ENCODE measurements around the gene LCE1F.

The LCE1F gene

GRCh38 chr1:152756872-152757271, 18.1 kb upstream of the LCE1F start:
- no peak for TF ChIP-seq CTCF (IDR thresholded peaks at IDR 0.05; ENCODE audit: low read length, missing control alignments)
- no peak for DNase-seq (ENCODE audit: low read depth)
- H3K4me3 ChIP-seq (replicated peaks; ENCODE audit: low read depth, low read length) = no peak overlapping the region

- H3K4me3 ChIP-seq (replicated peaks; ENCODE audit: low read depth, low read length) = no peak within 1 kb of the TSS
- TF ChIP-seq CTCF (IDR thresholded peaks at IDR 0.05; ENCODE audit: low read length, missing control alignments) = no peak
- DNase-seq (ENCODE audit: low read depth) = no peak
Measured at GRCh38 chr1:152757747-152758146, 17.2 kb upstream of the LCE1F start, which contains the start of gene KPRP. KPRP (plus strand) TSS chr1:152758025; CDS start chr1:152759589, 1,564 bp downstream.

- no peak for TF ChIP-seq CTCF (IDR thresholded peaks at IDR 0.05; ENCODE audit: low read length, missing control alignments)
- H3K4me3 ChIP-seq (replicated peaks; ENCODE audit: low read depth, low read length) = no peak overlapping the region
- no peak for DNase-seq (ENCODE audit: low read depth)
Measured at GRCh38 chr1:152758636-152759035, 16.3 kb upstream of the LCE1F start.

GRCh38 chr1:152759453-152760173, 15.3 kb upstream of the LCE1F start:
- no peak for DNase-seq (ENCODE audit: low read depth)
- H3K4me3 ChIP-seq (replicated peaks; ENCODE audit: low read depth, low read length) = no peak overlapping the region
- TF ChIP-seq CTCF (IDR thresholded peaks at IDR 0.05; ENCODE audit: low read length, missing control alignments) = no peak

- no peak for DNase-seq (ENCODE audit: low read depth)
- H3K4me3 ChIP-seq (replicated peaks; ENCODE audit: low read depth, low read length) = no peak overlapping the region
- no peak for TF ChIP-seq CTCF (IDR thresholded peaks at IDR 0.05; ENCODE audit: low read length, missing control alignments)
Measured at GRCh38 chr1:152760551-152761190, 14.3 kb upstream of the LCE1F start.

- no peak overlapping the region for H3K4me3 ChIP-seq (replicated peaks; ENCODE audit: low read depth, low read length)
- TF ChIP-seq CTCF (IDR thresholded peaks at IDR 0.05; ENCODE audit: low read length, missing control alignments) = no peak
- no peak for DNase-seq (ENCODE audit: low read depth)
Measured at GRCh38 chr1:152761609-152762213, 13.2 kb upstream of the LCE1F start.
